ENCODE measurements around the gene GABRB3. TPM values are rescaled to one million over a fixed set of nuclear protein-coding genes. Genes with fewer than 3 reads are reported as not detected.

GABRB3 gene
- total RNA-seq, 1 donor from 2014 or later = 47.9 TPM

GRCh38 chr15:26537663-26538062 is 235.2 kb downstream of the GABRB3 start:
- no peaks in the 10 kb centered on the region for H3K79me2 ChIP-seq (ENCODE audit: insufficient read depth, low read length)
- no peaks in the 10 kb centered on the region for H3K9me3 ChIP-seq (ENCODE audit: insufficient read depth, low read depth, low read length)
- H3K36me3 ChIP-seq (ENCODE audit: insufficient read depth, low read length) = no peaks in the 10 kb centered on the region
- no peak overlapping the region for H3K4me3 ChIP-seq (ENCODE audit: insufficient read depth, low read depth, low read length)
- no peak for DNase-seq (ENCODE audit: low read depth)
- H3K27me3 Mint-ChIP-seq (ENCODE audit: low read depth, unreplicated experiment) = no peaks in the 10 kb centered on the region
- H3K27ac ChIP-seq (ENCODE audit: low read depth, low read length) = no peak overlapping the region
- no peaks in the 10 kb centered on the region for H3K4me1 Mint-ChIP-seq (ENCODE audit: low read depth, unreplicated experiment)
- TF ChIP-seq CTCF (IDR thresholded peaks at IDR 0.05; ENCODE audit: insufficient read depth, low read depth, low read length) = no peak
- no peak for TF ChIP-seq EZH2 (IDR thresholded peaks at IDR 0.05; ENCODE audit: insufficient read depth, low read length)
- no peaks in the 10 kb centered on the region for H3K27me3 ChIP-seq (ENCODE audit: insufficient read depth, low read length)
- H3K9ac ChIP-seq (ENCODE audit: low read length) = no peak overlapping the region
- no peak for FAIRE-seq
- no peaks in the 10 kb centered on the region for H3K4me1 ChIP-seq (ENCODE audit: insufficient read depth, low read length)
- no peak overlapping the region for H2AFZ ChIP-seq (ENCODE audit: low read depth, low read length)
- H3K27ac Mint-ChIP-seq (ENCODE audit: unreplicated experiment) = no peak overlapping the region
- H4K20me1 ChIP-seq (ENCODE audit: insufficient read depth, low read length) = no peaks in the 10 kb centered on the region
- H3K4me3 Mint-ChIP-seq (ENCODE audit: unreplicated experiment) = no peak overlapping the region
- H3K36me3 Mint-ChIP-seq (ENCODE audit: low read depth, unreplicated experiment) = no peaks in the 10 kb centered on the region
- H3K4me2 ChIP-seq (ENCODE audit: low read length) = no peak overlapping the region
- peaks cover 17% of the 10 kb centered on the region for H3K9me3 Mint-ChIP-seq (ENCODE audit: unreplicated experiment)

GRCh38 chr15:26531489-26531888 is 241.4 kb downstream of the GABRB3 start:
- Histone ChIP-seq H3K4me2 (ENCODE audit: low read length) (no peak overlapping the region), H3K36me3 (ENCODE audit: insufficient read depth, low read length) (no peaks in the 10 kb centered on the region), H4K20me1 (ENCODE audit: insufficient read depth, low read length) (no peaks in the 10 kb centered on the region), H3K9ac (ENCODE audit: low read length) (no peak overlapping the region), H3K4me3 (ENCODE audit: insufficient read depth, low read depth, low read length) (no peak overlapping the region), H3K27me3 (ENCODE audit: insufficient read depth, low read length) (no peaks in the 10 kb centered on the region), H3K4me1 (ENCODE audit: insufficient read depth, low read length) (no peaks in the 10 kb centered on the region), H3K9me3 (ENCODE audit: insufficient read depth, low read depth, low read length) (no peaks in the 10 kb centered on the region), H3K27ac (ENCODE audit: low read depth, low read length) (no peak overlapping the region), H2AFZ (ENCODE audit: low read depth, low read length) (no peak overlapping the region), H3K79me2 (ENCODE audit: insufficient read depth, low read length) (no peaks in the 10 kb centered on the region)
- no peak for DNase-seq (ENCODE audit: low read depth)
- no peaks in the 10 kb centered on the region for H3K36me3 Mint-ChIP-seq (ENCODE audit: low read depth, unreplicated experiment)
- H3K9me3 Mint-ChIP-seq (ENCODE audit: unreplicated experiment) = peaks cover 16% of the 10 kb centered on the region
- no peaks in the 10 kb centered on the region for H3K4me1 Mint-ChIP-seq (ENCODE audit: low read depth, unreplicated experiment)
- no peak for FAIRE-seq
- H3K27me3 Mint-ChIP-seq (ENCODE audit: low read depth, unreplicated experiment) = no peaks in the 10 kb centered on the region
- H3K4me3 Mint-ChIP-seq (ENCODE audit: unreplicated experiment) = no peak overlapping the region
- no peak overlapping the region for H3K27ac Mint-ChIP-seq (ENCODE audit: unreplicated experiment)
- no peak for TF ChIP-seq EZH2 (IDR thresholded peaks at IDR 0.05; ENCODE audit: insufficient read depth, low read length)
- TF ChIP-seq CTCF (IDR thresholded peaks at IDR 0.05; ENCODE audit: insufficient read depth, low read depth, low read length) = no peak

GRCh38 chr15:26525096-26525495 is 247.8 kb downstream of the GABRB3 start:
- Histone ChIP-seq H4K20me1 (ENCODE audit: insufficient read depth, low read length) (no peaks in the 10 kb centered on the region), H3K9ac (ENCODE audit: low read length) (no peak overlapping the region), H3K4me1 (ENCODE audit: insufficient read depth, low read length) (no peaks in the 10 kb centered on the region), H3K4me3 (ENCODE audit: insufficient read depth, low read depth, low read length) (no peak overlapping the region), H3K36me3 (ENCODE audit: insufficient read depth, low read length) (no peaks in the 10 kb centered on the region), H3K4me2 (ENCODE audit: low read length) (no peak overlapping the region), H3K9me3 (ENCODE audit: insufficient read depth, low read depth, low read length) (peaks cover 3% of the 10 kb centered on the region), H3K27ac (ENCODE audit: low read depth, low read length) (no peak overlapping the region), H3K27me3 (ENCODE audit: insufficient read depth, low read length) (no peaks in the 10 kb centered on the region), H3K79me2 (ENCODE audit: insufficient read depth, low read length) (no peaks in the 10 kb centered on the region), H2AFZ (ENCODE audit: low read depth, low read length) (no peak overlapping the region)
- Mint-ChIP-seq H3K27ac (ENCODE audit: unreplicated experiment) (no peak overlapping the region), H3K4me1 (ENCODE audit: low read depth, unreplicated experiment) (no peaks in the 10 kb centered on the region), H3K9me3 (ENCODE audit: unreplicated experiment) (peaks cover 4% of the 10 kb centered on the region), H3K27me3 (ENCODE audit: low read depth, unreplicated experiment) (no peaks in the 10 kb centered on the region), H3K36me3 (ENCODE audit: low read depth, unreplicated experiment) (no peaks in the 10 kb centered on the region), H3K4me3 (ENCODE audit: unreplicated experiment) (no peak overlapping the region)
- TF ChIP-seq EZH2 (IDR thresholded peaks at IDR 0.05; ENCODE audit: insufficient read depth, low read length) (no peak), CTCF (IDR thresholded peaks at IDR 0.05; ENCODE audit: insufficient read depth, low read depth, low read length) (no peak)
- DNase-seq (ENCODE audit: low read depth) (no peak), FAIRE-seq (no peak)

Measured in astrocyte (in vitro differentiated cells and primary cell).